Measurements from ENCODE around the gene SLC1A2. TPM values are rescaled to one million over a fixed set of nuclear protein-coding genes. Genes with fewer than 3 reads are reported as not detected.

Gene SLC1A2
- total RNA-seq, 4 donors from 2014 or later = 1.0 to 3.4 (median 2.0) TPM

DNA sequence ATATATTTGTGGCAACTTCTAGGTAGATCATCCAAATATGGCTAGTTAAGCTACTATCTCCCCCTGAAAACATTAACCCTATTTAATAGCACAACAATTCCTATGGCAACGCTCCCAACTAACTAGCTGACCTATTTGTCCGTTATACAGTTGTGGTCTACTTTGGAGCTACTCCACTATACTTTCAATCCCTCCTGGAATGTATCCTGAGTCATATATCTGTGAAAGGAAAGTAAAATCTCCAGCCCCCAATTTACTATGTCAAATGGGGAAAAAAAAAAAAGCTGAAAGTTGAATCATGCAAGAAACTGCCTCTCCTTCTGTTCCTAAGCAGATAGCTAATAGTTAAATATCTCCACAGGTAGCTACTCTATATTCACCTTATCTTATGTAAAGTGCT is 151.9 kb downstream of the SLC1A2 start:
- 95% methylated on average over 2 of the region's 2 CpGs for WGBS
- Histone ChIP-seq H3K27ac (no peak overlapping the region), H3K27me3 (no peaks in the 10 kb centered on the region), H3K9me3 (no peaks in the 10 kb centered on the region), H3K4me3 (no peak overlapping the region), H3K36me3 (no peaks in the 10 kb centered on the region), H3K4me1 (no peaks in the 10 kb centered on the region)
- TF ChIP-seq POLR2AphosphoS5 (IDR thresholded peaks at IDR 0.05) (no peak), POLR2A (IDR thresholded peaks at IDR 0.05) (no peak), EP300 (IDR thresholded peaks at IDR 0.05) (no peak)
- TF ChIP-seq, protein P1, sequence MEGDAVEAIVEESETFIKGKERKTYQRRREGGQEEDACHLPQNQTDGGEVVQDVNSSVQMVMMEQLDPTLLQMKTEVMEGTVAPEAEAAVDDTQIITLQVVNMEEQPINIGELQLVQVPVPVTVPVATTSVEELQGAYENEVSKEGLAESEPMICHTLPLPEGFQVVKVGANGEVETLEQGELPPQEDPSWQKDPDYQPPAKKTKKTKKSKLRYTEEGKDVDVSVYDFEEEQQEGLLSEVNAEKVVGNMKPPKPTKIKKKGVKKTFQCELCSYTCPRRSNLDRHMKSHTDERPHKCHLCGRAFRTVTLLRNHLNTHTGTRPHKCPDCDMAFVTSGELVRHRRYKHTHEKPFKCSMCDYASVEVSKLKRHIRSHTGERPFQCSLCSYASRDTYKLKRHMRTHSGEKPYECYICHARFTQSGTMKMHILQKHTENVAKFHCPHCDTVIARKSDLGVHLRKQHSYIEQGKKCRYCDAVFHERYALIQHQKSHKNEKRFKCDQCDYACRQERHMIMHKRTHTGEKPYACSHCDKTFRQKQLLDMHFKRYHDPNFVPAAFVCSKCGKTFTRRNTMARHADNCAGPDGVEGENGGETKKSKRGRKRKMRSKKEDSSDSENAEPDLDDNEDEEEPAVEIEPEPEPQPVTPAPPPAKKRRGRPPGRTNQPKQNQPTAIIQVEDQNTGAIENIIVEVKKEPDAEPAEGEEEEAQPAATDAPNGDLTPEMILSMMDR (IDR thresholded peaks at IDR 0.05) = no peak
- DNase-seq (ENCODE audit: low spot score in 2 of 2) = no peak

DNA sequence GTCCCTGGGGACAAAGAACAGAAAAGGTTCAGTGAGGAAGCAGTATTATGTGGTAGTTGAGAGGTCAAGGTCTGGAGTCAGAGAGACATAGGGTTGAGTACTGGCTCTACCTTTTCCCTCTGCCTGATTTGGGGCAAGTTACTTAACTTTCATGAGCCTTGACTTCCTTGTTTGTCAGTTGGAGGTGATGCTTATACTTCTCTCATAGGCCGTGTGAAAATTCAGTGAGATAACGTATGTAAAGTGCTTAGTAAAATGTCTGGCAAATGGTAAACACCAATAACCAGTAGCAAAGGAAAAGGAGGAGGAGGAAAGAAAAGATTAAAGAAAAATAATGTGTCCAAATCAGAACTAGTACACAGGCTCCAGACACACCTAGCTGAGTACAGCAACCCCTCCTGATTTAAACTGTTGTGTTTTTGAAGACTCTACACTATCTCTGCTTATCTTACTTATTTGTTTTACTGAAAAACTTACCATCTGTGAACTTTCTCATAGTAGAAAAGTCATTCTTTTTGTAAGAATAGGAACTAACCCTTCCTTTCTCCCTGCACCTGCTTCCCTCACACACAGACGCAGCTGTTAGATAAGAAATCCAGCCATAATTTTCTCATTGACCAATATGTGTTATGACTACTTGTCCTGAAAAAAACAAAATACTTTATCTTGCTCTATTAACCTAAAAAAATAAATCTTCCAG is 153.5 kb downstream of the SLC1A2 start:
- no peak for TF ChIP-seq POLR2A (IDR thresholded peaks at IDR 0.05)
- TF ChIP-seq, protein P1 (IDR thresholded peaks at IDR 0.05) = no peak
- no peak for TF ChIP-seq EP300 (IDR thresholded peaks at IDR 0.05)
- TF ChIP-seq POLR2AphosphoS5 (IDR thresholded peaks at IDR 0.05) = no peak
- Histone ChIP-seq H3K4me1 (no peaks in the 10 kb centered on the region), H3K4me3 (no peak overlapping the region), H3K36me3 (no peaks in the 10 kb centered on the region), H3K27ac (no peak overlapping the region), H3K9me3 (no peaks in the 10 kb centered on the region), H3K27me3 (no peaks in the 10 kb centered on the region)
- no peak for DNase-seq (ENCODE audit: low spot score in 2 of 2)
- WGBS = 80% methylated on average over 3 of the region's 3 CpGs

DNA sequence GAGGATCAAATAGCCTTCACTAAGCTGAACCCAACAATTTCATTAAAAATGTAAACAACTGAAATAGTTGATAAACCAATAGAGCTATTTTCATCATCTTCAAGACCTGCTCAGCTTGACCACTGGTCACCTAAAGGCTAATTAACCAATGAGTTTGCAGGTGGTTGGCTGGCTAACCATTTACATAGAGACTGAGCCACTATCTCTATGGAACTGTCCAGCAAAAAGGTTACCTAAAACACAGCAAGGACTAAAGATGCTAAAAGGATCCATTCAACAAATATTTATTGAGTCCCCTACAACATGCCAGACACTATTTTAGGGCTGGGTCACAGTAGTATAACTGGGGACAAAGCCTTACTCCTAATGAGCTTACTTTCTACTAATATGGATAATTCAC is 156.6 kb downstream of the SLC1A2 start:
- Histone ChIP-seq H3K4me1 (peaks cover 5% of the 10 kb centered on the region), H3K36me3 (no peaks in the 10 kb centered on the region), H3K27ac (no peak overlapping the region), H3K4me3 (no peak overlapping the region), H3K9me3 (no peaks in the 10 kb centered on the region), H3K27me3 (no peaks in the 10 kb centered on the region)
- TF ChIP-seq POLR2A (IDR thresholded peaks at IDR 0.05) (no peak), EP300 (IDR thresholded peaks at IDR 0.05) (no peak), POLR2AphosphoS5 (IDR thresholded peaks at IDR 0.05) (no peak)
- DNase-seq (ENCODE audit: low spot score in 2 of 2) = no peak

DNA sequence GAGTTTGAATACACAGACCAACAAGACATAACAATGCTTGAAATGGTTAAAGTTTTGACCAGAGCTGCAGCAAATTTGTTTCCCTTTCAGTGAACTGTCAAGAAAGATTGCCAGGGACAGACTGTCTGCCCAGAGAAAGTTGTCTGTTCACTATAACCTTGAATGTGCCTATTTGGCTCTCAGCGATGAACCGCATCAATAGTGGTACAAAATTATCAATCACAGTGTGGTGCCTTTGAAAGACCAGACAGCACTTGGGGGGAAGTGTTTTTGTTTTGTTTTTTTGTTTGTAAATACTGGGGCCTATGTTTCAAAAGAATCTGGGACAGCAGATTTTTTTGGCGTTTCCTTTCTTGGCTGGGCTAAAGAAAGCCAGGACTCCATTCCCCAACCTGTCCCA is 157.3 kb downstream of the SLC1A2 start:
- no peak overlapping the region for H3K4me3 ChIP-seq
- no peaks in the 10 kb centered on the region for H3K9me3 ChIP-seq
- H3K4me1 ChIP-seq = peaks cover 5% of the 10 kb centered on the region
- WGBS = 93% methylated on average over 3 of the region's 3 CpGs
- no peak overlapping the region for H3K27ac ChIP-seq
- TF ChIP-seq POLR2AphosphoS5 (IDR thresholded peaks at IDR 0.05) = no peak
- TF ChIP-seq, protein P1 (IDR thresholded peaks at IDR 0.05) = no peak
- no peak for TF ChIP-seq POLR2A (IDR thresholded peaks at IDR 0.05)
- no peak for TF ChIP-seq EP300 (IDR thresholded peaks at IDR 0.05)
- H3K27me3 ChIP-seq = no peaks in the 10 kb centered on the region
- DNase-seq (ENCODE audit: low spot score in 2 of 2) = no peak
- no peaks in the 10 kb centered on the region for H3K36me3 ChIP-seq

DNA sequence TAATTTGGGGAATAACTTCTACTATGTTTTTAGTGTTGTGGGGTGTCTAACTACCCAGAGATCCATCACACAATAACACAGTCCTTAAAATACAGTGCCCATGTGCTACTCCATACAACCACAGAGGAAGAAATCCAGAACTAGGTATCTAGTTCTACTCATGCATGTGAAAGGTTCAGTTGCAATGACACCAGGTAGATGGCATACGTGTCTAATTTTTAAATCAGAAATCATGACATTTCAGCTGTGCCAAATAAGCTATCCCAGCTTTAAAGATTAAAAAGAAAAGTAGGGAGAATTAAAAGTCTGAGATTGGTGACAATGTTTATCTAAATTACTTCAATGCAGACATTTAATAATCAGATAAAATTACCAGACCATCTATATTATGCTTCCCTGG is 158.2 kb downstream of the SLC1A2 start:
- Histone ChIP-seq H3K27ac (no peak overlapping the region), H3K36me3 (no peaks in the 10 kb centered on the region), H3K27me3 (no peaks in the 10 kb centered on the region), H3K9me3 (no peaks in the 10 kb centered on the region), H3K4me3 (no peak overlapping the region), H3K4me1 (peaks cover 7% of the 10 kb centered on the region)
- DNase-seq (ENCODE audit: low spot score in 2 of 2) = no peak
- 71% methylated on average over 1 of the region's 1 CpG for WGBS
- no peak for TF ChIP-seq POLR2AphosphoS5 (IDR thresholded peaks at IDR 0.05)
- TF ChIP-seq, protein P1 (IDR thresholded peaks at IDR 0.05) = peak in 1 of 2 donors; percentile 16
